Measurements from ENCODE around the gene BPTF.
"Not testable (repeated sequence)": the region's sequence is repeated elsewhere in the genome, so short reads cannot be mapped to it uniquely, and the experiment has no call there.

DNA sequence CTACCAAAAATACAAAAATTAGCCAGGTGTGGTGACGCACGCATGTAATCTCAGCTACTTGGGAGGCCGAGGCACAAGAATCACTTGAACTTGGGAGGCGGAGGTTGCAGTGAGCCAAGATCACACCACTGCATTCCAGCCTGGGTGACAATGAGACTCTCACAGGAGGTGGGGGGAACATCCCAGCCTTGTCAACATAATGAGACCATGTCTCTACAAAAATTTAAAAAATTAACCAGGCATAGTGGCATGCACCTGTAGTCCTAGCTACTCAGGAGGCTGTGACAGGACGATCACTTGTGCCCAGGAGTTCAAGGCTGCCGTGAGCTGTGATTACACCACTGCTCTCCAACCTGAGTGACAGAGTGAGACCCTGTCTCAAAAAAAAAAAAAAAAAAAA lies 151.0 kb downstream of the BPTF start:
- not testable (repeated sequence) for TF ChIP-seq CTCF, POLR2A (IDR thresholded peaks at IDR 0.05)

Measured in lower leg skin (tissue), 3 donors.